Activated CD8-positive, alpha-beta memory T cell treated with anti-CD3 and anti-CD28 coated beads, Interleukin-2, amount 50 U/mL, for 1 hour (primary cell): ENCODE results near the gene MACROD2.

Experiments used
- DNase-seq: peaks from one replicate; pipeline ENCODE4 v3.0.0-alpha.2; 2020; ENCODE audit errors: extremely low read depth

The MACROD2 gene

DNA sequence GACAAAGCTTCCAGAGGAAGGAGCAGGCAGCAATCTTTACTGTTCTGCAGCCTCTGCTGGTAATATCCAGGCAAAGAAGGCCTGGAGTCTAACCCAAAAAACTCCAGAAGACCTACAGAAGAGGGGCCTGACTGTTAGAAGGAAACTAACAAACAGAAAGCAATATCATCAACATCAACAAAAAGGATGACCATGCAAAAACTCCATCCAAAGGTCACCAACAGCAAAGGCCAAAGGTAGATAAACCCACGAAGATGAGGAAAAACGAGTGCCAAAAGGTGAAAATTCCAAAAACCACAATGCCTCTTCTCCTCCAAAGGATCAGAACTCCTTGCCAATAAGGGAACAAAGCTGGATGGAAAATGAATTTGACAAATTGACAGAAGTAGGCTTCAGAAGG, 811.9 kb downstream of the MACROD2 start:
- DNase-seq: no peak

DNA sequence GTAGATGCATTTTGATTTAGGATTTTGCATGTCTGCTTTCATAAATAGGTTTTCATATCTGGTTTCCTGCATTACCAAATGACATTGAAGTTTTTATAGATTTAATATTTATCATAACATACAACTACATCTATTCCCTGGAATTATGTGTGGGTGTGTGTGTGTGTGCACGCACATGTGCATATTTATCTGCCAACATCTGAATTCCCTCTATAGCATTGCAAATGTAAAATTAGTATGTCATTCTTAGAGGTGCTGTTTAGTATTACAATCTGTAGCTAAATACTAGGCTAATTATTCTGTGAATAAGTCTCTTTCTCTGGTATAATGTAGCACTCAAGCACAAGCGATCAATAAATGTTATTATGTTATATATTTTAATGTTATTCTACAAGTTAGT, 820.0 kb downstream of the MACROD2 start:
- DNase-seq: no peak

DNA sequence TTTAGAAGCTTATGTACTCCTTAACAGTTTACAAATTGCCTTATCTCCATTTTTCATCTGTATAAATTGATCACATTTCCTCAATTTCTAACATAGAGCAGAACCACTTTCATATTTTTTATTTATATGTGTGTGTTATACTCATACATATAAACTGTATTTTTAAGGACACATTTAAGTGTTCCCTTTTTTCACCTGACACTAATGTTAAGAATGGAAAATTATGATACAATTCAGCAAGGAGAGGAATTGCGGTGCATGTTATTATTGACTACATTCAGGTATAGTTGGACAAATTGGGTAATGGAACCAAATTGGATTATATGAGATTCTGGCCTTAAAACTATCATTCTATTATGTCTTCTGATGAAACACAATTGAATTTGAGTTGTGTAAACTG, 821.2 kb downstream of the MACROD2 start:
- DNase-seq: no peak

DNA sequence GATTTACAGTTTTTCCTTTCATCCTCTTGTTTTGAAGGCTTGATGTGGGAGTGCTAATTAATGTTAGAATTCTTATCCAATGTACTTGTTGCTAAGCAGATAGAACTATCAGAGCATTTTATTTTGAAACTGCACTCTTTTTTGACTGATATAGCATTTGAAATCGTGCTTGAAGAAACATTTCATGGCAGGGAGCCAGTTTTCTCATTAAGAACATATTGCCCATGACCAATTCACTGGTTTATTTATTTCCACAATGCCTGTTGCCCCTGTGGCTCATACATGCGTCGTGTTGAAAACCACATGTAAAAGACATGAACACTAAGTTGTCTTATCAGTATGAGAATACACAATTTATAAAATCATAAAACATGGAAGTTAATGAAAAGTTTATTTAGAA, 821.8 kb downstream of the MACROD2 start:
- DNase-seq: no peak

DNA sequence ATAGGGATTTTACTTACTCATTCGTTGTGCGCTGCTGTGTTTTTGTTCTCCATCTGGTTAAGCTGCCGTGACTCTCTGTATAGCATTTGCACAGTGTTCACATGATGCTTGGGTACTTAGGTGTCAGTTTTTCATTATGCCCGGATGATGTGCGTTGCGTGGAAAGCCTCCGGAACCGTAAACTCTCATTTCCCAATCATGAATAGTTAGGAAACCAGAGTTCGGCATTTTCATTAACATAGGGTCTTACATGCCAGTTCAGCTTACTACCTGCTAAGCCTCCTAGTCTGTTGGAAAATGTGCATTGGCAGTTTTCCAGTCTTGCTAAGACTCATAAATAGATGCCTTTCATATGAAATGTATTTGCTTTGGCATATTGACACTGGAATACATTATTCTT, 825.5 kb downstream of the MACROD2 start:
- no peak for DNase-seq

DNA sequence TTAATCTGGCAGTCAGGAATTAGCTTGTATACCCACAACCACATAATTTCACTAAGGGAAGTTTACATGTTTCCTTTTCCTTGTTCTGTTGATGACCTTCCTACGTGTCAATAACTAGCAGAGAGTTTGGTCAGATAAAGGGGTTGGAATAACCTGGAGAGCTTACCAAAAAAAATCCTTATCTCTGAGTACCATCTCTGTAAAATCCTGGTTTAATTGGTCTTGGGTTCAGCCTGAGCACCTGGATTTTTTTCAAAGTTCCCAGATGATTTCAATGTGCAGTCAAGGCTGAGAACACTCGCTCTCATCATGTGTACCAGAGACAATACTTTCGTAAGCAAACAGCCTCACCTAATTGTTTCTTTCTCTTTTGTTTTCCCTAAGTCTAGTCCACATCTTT, 825.9 kb downstream of the MACROD2 start:
- no peak for DNase-seq

DNA sequence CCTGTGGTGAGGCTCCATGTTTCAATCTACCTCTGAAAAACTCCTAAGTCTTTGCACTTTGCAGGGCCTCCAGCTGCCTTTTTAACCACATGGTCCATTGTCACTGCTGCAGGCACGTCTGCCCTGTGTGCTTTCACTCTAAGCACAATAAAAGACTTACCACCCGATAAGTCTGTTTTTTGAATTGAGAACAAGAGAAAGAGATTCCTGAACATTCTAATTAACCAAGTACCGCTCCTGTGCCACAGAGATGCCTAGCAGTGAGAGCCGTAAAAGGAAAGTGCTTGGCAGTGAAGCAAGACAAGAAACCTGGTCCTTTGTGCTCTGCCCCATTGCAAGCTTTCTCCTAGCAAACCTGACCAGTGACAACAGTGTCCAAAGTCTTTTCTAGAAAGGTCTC, 829.7 kb downstream of the MACROD2 start:
- no peak for DNase-seq

DNA sequence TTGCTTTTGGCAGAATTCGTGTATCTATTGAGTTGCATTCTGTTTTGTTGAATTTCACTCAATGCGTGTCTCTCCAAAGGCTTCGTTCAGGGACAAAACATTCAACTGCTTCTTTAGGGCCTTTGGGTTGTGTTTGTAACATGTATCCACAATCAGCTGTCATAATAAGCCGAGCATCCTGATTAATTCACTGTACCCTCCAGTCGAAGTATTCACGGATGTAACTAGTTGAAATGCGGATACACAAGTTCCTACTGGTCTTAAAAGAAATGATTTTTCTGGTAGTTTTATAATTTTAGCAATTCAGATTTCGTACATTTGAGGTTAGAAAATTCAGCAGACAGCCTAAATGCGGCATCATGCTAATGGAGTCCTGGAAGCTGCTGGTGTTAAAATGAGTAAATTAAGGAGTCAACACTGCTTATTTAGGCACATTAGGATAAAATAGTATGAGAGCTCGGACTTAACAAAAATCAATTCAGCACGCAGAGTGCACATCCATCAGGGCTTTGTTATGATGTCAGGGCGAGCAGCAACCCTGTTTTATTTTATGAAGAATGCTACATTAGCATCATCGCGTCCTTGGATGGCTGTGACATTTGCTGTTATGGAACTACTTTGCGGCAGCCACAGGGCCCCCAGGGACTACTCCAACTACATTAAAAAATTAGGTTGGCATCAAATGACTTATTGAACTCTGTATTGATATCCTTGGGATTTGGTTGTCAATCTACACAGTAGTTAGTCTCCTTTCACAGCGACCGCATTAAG, 831.4 kb downstream of the MACROD2 start:
- no peak for DNase-seq

DNA sequence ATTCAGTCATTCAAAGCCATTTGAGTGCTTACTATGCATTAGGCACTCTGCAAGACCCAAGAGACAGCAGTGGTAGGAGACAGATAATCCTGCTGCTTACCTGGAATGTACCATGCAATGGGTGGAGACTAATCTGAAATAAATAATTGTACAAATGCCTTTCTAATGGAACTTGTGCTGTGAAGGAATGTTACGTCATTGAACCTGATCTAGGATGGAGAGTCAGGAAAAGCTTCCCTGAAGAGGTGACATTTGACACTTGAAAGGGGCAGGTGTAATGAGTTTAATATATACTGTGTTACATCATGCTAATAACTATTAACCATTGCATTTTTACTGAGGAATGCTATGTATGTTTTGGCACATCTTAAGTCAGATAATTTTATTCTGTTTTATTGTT, 833.1 kb downstream of the MACROD2 start:
- no peak for DNase-seq

DNA sequence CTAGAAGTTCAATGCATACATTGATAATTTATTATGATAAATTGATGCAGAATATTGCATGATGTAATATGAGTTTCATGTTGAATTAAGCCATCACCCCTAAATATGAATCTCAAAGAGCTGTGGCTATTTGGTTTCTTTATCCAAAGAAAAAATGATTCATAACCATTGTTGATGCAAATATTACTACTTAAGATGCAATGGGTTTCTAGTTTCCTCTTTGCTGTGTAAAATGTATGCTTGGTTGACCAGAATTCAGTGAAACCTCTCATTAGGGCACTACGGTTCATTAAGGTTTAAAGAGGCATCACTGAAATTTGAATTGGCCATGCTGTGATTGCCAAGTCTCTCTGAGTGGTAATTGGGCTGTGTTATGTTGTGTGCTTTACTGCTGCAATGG, 834.6 kb downstream of the MACROD2 start:
- no peak for DNase-seq

DNA sequence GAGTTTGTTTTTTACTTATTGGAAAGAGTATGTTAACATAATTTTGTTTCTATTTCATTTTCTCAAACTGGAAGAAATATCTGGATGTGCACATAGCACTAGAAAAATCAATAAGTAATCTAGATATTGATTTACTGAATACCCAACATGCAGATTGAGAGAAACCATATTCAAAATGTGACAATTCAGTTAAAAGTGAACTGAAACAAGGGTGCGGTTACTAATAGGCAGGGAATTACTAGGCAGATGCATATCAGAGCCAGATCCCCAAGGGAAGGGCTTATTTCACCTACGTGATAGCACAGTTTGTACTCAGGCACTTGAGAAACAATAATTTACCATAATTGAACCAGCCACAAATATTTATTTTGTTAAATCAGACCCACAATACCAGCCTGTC, 835.1 kb downstream of the MACROD2 start:
- no peak for DNase-seq

DNA sequence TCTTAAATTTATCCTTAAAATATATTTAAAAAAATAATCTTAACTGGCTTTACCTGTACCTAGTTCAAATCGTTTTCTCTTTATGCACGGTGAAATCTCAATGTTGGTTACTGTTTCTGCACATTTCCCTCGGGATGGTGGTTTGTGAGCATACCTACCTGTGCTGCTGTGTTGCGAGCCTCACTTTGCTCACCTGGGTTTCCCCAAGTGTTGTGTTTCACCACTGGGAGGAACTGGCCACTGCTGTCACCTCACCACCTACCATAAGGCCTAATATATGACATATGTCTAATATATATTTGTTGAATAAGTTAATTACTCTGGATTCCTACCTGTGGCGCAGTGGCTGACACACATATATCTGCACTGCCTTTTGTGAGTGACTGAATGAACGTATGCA, 835.6 kb downstream of the MACROD2 start:
- DNase-seq: no peak

DNA sequence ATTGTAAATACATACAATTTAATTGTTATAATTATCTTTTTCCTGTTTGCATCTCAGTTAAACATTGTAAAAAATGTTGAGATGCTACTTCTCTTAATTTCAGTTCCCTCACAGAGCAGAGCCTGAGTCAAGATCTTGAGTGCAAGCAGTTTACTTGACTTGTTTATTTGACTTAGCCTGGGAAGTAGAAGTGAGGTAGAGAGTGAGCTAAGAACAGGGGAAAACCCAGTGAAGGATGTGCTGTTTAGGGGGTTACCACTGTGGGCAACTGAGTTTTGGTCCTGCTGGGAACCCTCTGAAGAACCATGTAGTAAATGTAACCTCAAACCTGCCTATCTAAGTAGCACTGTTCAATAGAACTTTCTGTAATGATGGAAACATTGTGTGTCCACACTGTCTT, 837.3 kb downstream of the MACROD2 start:
- DNase-seq: no peak

DNA sequence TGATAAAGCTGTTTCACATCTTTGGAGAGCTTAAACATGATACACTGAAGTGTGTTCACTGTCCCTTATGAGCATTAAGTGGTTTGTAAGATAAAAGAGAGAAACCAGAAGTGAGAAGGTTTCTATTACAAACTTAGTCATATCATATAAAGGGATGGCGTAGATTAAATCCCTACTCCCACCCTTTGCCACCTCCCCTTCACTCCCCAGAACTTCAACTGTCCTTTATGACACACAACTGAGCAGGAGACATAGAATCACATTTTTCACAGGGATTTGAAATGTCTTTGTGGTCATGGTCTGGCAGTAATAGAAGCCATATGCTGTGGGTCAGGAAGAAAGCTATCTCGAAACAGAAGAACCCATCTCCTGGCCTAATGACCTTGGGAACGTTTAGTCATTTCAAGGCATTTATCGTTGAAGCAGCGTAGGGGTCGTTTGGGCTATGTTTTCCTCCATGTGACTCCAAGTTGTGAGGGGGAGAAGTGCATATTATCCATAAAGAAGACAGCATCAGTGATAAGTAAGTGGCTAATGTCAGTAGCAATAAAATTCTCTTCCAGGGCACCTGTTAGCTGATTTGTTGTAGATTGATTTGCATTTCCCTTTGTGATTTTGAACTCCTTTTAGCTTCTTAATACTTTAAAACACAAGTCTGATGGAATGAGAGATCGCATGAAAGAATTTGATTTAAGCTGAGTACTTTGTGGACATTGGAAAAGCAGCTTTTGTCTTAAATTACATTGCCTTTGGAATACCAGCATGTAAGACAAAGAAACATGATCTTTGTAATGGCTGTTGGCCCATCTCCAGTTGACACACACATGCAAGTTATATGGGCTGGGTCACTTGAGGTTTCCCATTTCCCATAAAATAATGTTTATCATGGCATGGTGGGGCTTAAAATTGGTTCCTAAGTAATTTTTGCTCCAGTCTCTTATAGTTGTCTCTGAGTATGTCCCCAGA, 843.6 kb downstream of the MACROD2 start:
- DNase-seq: no peak

DNA sequence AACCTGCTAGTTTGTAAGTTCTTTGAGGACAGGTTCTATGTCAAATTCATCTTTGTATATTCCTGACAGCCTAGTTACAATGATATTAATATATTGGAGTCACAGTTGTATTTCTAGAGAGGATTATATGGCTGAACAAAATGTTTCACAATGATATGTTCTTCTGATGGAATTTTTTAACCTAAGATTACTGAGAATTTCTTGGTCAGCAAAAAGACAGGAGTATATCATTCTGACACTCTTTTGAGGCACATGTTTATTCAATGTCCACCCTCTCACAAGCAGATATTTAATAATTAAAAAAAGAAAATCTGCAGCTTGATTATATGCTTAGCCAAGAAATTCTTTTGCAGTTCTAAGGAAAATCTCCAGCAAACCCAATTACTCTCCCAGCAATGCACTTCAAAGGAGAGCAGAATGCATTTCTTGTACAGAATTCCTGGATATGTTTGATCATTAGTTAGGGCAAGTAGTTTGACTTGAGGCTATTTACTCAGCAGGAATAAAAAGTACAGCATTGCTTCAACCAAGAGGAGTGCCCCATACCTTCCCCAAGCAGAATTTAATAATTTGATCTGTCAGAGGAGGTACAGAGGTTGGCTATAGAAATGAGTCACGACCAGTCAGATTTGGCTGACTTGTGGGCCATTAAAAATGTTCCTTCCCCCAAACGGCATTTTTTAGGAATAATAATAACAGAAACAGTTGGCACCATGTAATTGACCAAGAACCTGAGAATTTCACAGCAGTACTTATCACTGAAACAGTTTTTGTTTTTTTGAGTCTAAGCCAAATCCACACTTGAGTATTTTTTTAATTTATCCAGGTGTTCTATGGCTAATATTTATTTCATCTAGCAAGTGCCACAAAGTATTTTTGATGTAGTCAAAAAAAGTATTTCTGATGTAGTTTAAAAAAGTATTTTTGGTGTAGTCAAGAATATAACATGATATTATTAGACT, 850.2 kb downstream of the MACROD2 start:
- no peak for DNase-seq

DNA sequence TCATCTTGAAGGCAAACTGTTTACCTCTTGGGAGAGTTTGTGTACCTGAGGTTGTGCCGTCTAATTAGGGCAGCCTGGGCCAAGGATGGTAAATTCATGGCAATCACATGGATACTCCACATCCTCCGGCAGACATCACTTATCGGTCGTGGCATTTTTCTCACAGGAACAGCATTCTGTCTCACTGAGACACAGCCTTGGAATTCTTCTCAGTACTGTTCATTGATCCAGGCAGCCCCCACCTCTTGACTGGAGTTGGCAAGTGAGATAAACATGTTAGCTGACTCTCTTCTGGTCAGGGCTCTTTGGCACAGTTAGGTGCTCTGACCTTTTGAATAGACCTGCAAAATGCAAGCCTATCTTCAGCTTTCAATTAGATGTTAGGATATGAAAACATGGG, 853.5 kb downstream of the MACROD2 start:
- DNase-seq: no peak

DNA sequence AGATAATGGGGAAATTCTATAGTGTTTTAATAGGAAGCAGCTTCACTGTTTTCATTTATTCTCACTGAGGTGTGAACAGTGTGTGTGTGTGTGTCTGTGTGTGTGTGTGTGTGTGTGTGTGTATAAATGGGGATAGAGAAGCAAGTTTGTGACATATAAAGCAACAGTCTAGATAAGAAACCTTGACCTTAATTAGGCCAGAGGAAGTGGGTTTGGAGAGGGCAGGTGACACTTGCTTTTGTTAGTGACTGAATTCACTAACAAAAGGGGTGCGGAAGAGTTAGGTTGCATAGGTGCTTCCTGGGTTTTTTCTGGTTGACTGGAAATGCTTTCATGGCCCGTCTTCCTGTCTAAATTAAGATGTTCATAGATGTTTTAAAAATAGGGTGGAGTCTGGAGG, 857.8 kb downstream of the MACROD2 start:
- no peak for DNase-seq

DNA sequence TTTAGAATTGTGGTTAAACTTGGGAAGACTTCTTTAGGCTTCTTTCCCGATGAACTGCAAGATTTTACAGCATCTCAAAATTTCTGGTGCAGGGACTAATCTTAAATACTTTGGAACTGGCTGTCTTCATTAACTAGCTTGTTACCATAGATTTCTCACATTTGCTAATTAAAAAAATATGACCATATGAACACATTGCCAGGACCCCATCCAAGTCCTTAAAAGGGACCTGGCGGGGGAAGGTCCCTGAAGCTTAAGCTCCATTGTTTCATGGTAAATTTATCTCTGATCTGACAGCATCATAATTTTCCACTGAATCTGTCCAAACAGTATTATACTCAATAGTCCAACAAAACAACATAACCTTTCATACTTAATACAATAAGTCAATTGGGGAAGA, 859.9 kb downstream of the MACROD2 start:
- no peak for DNase-seq

DNA sequence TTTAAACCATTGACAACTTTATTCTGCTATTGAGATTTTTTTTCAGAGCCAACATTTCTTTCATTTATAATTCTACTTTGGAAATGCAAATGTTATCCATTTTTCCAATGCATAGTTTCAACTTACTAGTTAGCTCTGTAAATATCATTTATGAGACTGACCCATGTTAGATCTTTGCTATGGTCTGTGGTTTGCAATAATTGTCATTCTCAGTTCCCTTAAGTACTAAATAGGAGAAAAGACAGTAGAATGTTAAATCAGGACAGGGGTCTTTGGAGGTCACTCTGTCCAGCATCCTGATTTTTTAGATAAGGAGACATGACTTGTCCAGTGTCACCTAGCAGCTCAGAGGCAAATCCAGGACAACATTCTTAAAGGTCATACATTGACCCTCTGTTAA, 864.3 kb downstream of the MACROD2 start:
- no peak for DNase-seq

DNA sequence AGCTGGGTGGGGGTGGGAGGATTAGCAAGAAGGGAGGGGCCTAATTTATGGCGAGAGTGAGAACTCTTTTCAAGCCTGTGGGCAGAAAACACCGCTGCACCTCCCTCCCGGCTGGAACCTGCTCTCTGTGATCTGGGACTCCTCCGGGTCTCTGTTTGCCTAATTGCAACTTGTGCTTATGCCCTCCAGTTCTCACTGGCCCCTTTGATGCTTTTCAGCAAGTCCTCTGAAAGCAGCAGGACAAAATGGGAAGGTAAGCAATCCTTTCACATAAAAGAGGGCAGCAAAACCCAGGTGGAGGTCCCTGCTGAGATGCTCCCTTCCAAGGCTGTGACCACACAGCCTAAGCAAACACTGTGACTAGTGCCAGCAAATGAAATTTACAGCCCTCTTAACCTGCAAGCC, 865.1 kb downstream of the MACROD2 start:
- no peak for DNase-seq

DNA sequence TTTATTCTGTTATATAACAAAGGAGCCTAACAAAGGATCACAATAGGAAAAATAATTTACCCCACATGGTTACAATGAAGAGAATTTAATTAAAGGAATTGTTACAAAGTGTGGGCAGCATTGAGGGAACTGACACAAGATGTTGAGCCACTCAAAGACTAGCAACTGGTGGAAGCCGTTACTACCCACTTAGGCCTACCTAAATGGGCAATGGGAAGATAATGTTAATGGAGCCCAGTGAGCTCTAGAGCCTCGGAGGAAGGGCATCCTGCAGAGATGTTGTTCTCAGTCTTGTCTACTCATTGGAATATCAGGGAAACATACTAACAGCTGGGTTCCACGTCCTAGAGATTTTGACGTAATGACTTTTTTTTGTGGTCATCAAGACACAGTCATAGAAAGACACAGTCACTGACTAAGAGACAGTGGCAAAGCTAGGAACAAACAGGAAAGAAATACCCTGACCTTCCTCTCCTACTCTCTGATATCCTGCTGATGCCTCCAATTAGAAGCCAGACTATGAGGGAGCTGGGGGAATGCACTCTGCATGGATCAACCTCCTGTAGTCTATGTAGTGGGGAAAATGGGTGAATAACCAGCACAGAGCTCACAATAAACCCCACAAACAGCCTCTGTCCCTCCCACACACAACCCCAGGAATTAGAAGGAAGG, 865.8 kb downstream of the MACROD2 start:
- DNase-seq: no peak
